Measurements from ENCODE around the gene CPNE7. TPM values are rescaled to one million over a fixed set of nuclear protein-coding genes. Genes with fewer than 3 reads are reported as not detected.

The CPNE7 gene
- total RNA-seq, 1 experiment from 2014 or later = 18.5 TPM

- DNase-seq (ENCODE audit: low spot score) = no peak
Measured at GRCh38 chr16:89602952-89603590, 27.5 kb downstream of the CPNE7 start.

GRCh38 chr16:89604764-89605163, 29.2 kb downstream of the CPNE7 start:
- DNase-seq (ENCODE audit: low spot score) = no peak

- DNase-seq (ENCODE audit: low spot score) = no peak
Measured at GRCh38 chr16:89605186-89605970, 29.8 kb downstream of the CPNE7 start.

- no peak for DNase-seq (ENCODE audit: low spot score)
Measured at GRCh38 chr16:89606006-89606405, 30.4 kb downstream of the CPNE7 start.

- no peak for DNase-seq (ENCODE audit: low spot score)
Measured at GRCh38 chr16:89607453-89607852, 31.9 kb downstream of the CPNE7 start.

DNA sequence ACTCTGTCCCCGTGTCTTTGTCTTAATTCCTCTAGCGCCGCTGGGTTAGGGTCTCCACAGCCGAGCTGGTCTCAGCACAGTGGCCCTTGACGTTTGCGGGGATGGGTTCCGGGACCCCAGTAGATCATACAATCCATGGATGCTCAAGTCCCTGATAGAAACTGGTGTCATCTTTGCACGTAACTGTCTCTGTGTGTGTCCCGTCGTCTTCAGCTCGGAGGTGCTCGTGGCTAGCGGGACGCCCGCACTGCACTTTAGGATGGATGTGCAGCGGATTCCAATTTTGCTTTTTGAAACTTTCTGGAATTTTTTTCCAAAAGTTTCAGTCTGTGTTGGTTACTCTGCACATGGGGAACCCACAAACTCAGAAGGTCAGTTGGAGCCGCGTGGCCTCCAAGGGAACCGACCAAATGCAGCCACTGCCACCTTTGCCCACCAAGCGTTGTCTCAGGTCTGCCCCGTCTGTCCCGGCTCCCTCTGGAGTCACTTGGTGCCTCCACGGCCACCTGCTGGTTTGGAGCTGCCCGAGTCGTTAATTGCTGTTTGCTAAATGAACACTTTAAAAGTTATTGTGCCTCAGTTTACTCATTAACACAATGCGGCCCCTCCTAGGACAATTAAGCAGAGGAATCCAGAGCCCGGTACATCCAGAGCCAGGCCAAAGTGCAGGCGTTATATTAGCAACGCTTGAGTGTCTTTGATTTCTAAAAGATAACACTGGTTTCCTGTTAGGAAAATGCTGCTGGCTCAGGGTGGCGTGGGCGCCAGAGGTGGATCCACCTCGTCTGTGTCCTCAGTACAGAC, 32.6 kb downstream of the CPNE7 start:
- no peak for DNase-seq (ENCODE audit: low spot score)

DNA sequence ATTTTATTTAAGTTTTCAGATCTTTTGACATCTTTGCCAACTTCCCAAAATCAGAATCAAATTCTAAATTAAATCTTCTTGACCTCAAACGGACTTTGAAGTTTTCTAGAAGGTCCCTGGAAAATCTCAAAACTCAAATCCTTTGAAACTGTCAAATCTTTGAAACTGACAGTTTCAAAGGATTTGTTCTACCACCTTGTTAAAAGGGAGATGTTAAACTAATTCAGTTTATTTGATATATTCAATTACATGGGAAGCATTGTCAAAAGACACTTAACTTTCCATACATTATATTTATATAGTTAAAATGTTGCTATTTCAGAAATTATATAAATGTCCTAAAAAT, 34.5 kb downstream of the CPNE7 start:
- no peak for DNase-seq (ENCODE audit: low spot score)

DNA sequence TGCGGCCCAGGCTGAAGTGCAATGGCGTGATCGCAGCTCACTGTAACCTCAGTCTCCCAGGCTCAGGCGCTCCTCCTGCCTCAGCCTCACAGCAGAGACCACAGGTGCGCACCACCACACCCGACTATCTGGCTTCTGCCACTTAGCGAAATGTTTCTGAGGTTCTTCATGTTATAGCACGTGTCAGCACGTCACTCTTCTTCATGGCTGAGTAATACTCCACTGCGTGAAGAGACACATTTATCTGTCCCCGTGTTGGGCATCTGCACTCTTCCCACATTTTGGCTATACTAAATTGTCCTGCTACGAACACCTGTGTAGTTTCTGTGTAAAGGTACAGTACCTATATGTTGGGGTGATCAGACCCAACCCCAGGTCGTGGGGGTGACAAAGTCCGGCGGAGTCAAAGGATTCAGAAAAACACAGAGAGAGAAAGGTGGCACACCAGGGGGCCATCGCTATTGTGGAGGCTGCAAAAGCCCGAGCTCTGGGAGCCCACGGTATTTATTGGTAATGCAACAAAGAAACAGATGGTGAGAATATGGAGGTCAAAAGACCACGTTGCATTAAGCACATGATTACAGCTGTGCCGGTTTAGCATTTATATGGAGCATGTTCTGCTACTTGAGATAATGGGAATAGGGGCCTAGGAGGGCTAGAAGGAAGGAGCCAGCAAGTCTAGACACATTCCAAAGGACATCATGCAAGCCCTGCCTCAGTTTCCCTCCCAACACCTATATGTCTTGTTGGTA, 37.0 kb downstream of the CPNE7 start:
- DNase-seq (ENCODE audit: low spot score) = no peak

- DNase-seq (ENCODE audit: low spot score) = no peak
Measured at GRCh38 chr16:89613231-89613953, 37.8 kb downstream of the CPNE7 start, which contains the start of gene DPEP1. Gene DPEP1 (plus strand): TSS chr16:89613642. CDS start chr16:89630411, 16,769 bp downstream.

GRCh38 chr16:89613954-89614459, 38.4 kb downstream of the CPNE7 start:
- DNase-seq (ENCODE audit: low spot score) = no peak

- DNase-seq (ENCODE audit: low spot score) = no peak
Measured at GRCh38 chr16:89615176-89615575, 39.6 kb downstream of the CPNE7 start.

DNA sequence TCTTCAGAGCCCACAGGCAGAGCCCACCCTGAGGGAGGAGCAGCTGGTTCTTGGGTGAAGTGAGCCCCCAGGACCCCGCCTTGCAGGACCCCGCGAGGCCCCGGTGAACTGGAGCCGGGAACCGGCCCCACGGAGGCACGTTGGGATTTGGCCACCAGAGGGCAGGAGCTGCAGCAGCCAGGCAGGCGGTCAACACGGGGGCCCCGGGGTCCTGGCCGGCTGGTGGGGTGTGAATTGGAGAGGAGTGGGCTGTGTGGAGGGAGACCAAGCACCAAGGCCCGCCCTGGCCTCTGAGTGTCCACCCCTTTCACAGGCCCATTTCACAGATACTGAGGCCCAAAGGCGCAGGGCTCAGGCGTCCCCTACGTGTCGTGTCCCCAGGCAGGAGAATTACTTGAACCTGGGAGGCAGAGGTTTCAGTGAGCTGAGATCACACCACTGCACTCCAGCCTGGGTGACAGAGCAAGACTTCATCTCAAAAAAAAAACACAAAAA, 40.1 kb downstream of the CPNE7 start:
- no peak for DNase-seq (ENCODE audit: low spot score)

GRCh38 chr16:89616623-89617022, 41.1 kb downstream of the CPNE7 start:
- DNase-seq (ENCODE audit: low spot score) = no peak

DNA sequence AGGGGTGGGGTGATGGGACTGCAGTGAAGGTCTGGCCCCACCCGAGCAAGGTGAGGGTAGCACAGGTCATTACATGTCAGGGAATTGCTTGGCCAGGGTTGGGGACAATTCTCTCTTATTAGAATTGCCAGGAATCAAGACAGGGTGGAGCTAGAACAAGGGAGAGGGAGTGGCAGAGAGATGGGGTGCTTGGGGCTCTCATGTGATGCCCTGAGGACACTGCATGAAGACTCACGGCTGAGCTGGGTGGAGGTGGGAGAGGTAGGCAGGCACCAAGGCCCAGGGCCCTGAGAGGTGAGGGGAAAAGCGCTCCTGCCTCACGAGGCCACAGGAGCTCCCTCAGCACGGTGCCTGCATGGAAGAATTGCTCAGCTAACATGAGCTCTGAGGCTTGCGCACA, 41.5 kb downstream of the CPNE7 start:
- DNase-seq (ENCODE audit: low spot score) = no peak

DNA sequence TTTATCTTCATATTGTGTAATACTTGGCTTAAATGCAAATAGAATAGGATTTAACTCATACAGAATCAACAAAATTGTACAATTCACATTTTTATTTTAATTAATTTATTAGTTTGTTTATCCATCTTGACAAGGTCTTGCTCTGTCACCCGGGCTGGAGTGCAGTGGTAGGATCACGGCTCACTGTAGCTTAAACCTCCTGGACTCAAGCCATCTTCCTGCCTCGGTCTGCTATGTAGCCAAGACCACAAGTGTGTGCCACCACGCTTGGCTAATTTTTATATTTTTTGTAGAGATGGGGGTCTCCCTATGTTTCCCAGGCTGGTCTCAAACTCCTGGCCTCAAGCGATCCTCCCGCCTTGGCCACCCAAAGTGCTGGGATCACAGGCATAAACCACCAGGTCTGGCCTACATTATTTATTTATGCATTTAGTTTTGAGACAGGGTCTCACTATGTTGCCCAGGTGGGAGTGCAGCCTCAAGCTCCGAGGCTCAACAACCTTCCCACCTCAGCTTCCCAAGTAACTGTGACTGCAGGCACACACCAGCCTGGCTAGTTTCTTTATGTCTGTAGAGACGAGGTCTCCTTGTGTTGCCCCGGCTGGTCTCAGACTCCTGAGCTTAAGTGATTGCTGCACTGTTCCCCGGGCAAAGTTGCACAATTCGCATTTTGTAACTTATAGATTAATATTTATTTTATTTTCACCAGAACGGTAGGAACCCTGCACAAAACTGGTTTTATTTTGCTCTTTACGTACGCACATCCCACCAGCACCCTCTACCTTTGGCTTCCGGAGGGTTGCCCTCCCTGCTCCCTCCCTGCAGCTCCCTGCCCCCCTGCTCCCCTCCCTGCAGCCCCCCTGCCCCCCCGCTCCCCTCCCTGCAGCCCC, 42.8 kb downstream of the CPNE7 start:
- no peak for DNase-seq (ENCODE audit: low spot score)

- DNase-seq (ENCODE audit: low spot score) = no peak
Measured at GRCh38 chr16:89619840-89620239, 44.3 kb downstream of the CPNE7 start.

GRCh38 chr16:89620406-89620841, 44.9 kb downstream of the CPNE7 start:
- DNase-seq (ENCODE audit: low spot score) = no peak

DNA sequence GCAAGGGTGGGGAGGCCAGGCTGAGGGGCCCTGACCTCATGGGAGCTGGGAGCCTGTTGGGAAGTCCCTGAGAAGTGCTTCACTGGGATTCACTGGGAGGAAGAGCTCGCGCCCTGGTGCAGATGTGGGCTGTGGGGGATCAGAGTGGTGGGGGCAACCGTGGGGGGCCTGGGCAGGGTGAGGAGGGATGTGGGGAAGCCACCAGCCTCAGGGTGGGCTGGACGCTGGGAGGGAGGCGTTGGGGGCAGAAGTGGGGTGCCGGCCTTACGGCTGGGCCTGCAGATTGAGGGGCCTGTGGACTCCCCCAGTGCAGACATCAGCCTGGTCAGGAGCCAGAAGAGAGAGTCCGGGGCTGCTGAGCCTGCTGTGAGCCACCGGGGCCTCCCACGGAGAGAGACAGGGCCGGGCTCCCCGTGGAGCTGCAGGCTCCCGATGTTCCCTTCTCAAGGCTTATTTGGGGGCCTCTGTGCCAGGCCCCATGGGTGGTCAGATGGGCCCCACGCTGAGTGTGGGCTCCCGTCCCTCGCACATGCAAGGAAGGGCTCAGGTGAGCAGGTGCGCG, 45.7 kb downstream of the CPNE7 start:
- DNase-seq (ENCODE audit: low spot score) = no peak

- DNase-seq (ENCODE audit: low spot score) = no peak
Measured at GRCh38 chr16:89621698-89622409, 46.3 kb downstream of the CPNE7 start.

All from A172 (cell line).